HTR-8/SVneo (cell line): Measurements from ENCODE around the gene GFER.
"Not testable (repeated sequence)": the region's sequence is repeated elsewhere in the genome, so short reads cannot be mapped to it uniquely, and the experiment has no call there.

Experiments used
- DNase-seq: peaks from one replicate; pipeline ENCODE4 v3.0.0; 2011; ENCODE audit warnings: low spot score, mixed read lengths; ENCODE audit not compliant: insufficient read length
- FAIRE-seq: peaks from 2 replicates; lab custom pipeline; 2011; peaks lifted over from hg19 to GRCh38; lab: Jason Lieb, UNC

The GFER gene

GRCh38 chr16:2003827-2004641 is 20.0 kb downstream of the GFER start:
- FAIRE-seq (peak; percentile 52), DNase-seq (peak; percentile 77)

- DNase-seq (no peak), FAIRE-seq (no peak)
These were observed 21.0 kb downstream of the GFER start for GRCh38 chr16:2004795-2005517.

- no peak for FAIRE-seq
- no peak for DNase-seq
These were observed 21.7 kb downstream of the GFER start for GRCh38 chr16:2005646-2006045.

- FAIRE-seq (no peak), DNase-seq (no peak)
These were observed 22.3 kb downstream of the GFER start for GRCh38 chr16:2006317-2006716.

GRCh38 chr16:2007081-2007836 is 23.3 kb downstream of the GFER start:
- no peak for DNase-seq
- FAIRE-seq, result no peak

GRCh38 chr16:2008009-2008526 is 24.1 kb downstream of the GFER start:
- no peak for FAIRE-seq
- no peak for DNase-seq

- FAIRE-seq (peak; percentile 4), DNase-seq (no peak)
These were observed 24.7 kb downstream of the GFER start for GRCh38 chr16:2008631-2009163.

- no peak for DNase-seq
These were observed 25.2 kb downstream of the GFER start for GRCh38 chr16:2009164-2009711.

GRCh38 chr16:2009791-2010510 is 26.0 kb downstream of the GFER start, which contains the start of gene ZNF598:
TSS of gene ZNF598 (minus strand) at chr16:2009821.
- FAIRE-seq (peak; percentile 88), DNase-seq (peak; percentile 92)

More at GRCh38 chr16:2009164-2009711, 25.2 kb downstream of the GFER start:
- no peak for FAIRE-seq

GRCh38 chr16:2011726-2012125 is 27.7 kb downstream of the GFER start:
- DNase-seq, FAIRE-seq: not testable (repeated sequence)

GRCh38 chr16:2013527-2013926 is 29.5 kb downstream of the GFER start:
- FAIRE-seq (no peak), DNase-seq (no peak)

- FAIRE-seq, result no peak
These were observed 31.3 kb downstream of the GFER start for GRCh38 chr16:2015117-2015946.

GRCh38 chr16:2015947-2016208 is 31.9 kb downstream of the GFER start:
- FAIRE-seq, result no peak
- no peak for DNase-seq

More at GRCh38 chr16:2015117-2015946, 31.3 kb downstream of the GFER start:
- DNase-seq, result no peak

GRCh38 chr16:2016407-2016922 is 32.5 kb downstream of the GFER start:
- DNase-seq, result no peak
- FAIRE-seq, result no peak

GRCh38 chr16:2019518-2019920 is 35.5 kb downstream of the GFER start, which contains the start of gene NPW:
TSS of gene NPW (plus strand) at chr16:2019785.
- DNase-seq (no peak), FAIRE-seq (no peak)

GRCh38 chr16:2019921-2020831 is 36.2 kb downstream of the GFER start:
- no peak for FAIRE-seq
- DNase-seq, result no peak

GRCh38 chr16:2022723-2023091 is 38.7 kb downstream of the GFER start:
- DNase-seq, result no peak
- peak; percentile 90 for FAIRE-seq
